HFFc6 (cell line): ENCODE data around the gene VPS54. TPM values are rescaled to one million over a fixed set of nuclear protein-coding genes. Genes with fewer than 3 reads are reported as not detected.
A peak's percentile ranks its signal among the peaks of the same experiment; 100 is the strongest.

Source experiments
- DNase-seq: peaks from one replicate; pipeline ENCODE4 v3.0.0-alpha.2; 2018
- H3K27ac Mint-ChIP-seq: 2 replicates; pipeline ENCODE4 v1.8.0; 2020; ENCODE audit warnings: mild to moderate bottlenecking, mixed read lengths
- H3K27me3 Mint-ChIP-seq: 2 replicates; pipeline ENCODE4 v1.8.0; 2021; ENCODE audit warnings: mild to moderate bottlenecking, moderate library complexity, mixed read lengths; ENCODE audit not compliant: insufficient read depth
- H3K36me3 Mint-ChIP-seq: 2 replicates; pipeline ENCODE4 v1.8.0; 2021; ENCODE audit warnings: low read depth, mixed read lengths
- H3K4me1 Mint-ChIP-seq: 2 replicates; pipeline ENCODE4 v1.8.0; 2020; ENCODE audit warnings: low read depth, mixed read lengths
- H3K4me3 Mint-ChIP-seq: 2 replicates; pipeline ENCODE4 v1.8.0; 2020; ENCODE audit warnings: mild to moderate bottlenecking, moderate library complexity, mixed read lengths
- H3K9me3 Mint-ChIP-seq: 2 replicates; pipeline ENCODE4 v1.8.0; 2020; ENCODE audit warnings: mild to moderate bottlenecking, mixed read lengths
- CTCF ChIP-seq: fragments of 200-600 bp; sonication (generic); IDR thresholded peaks from 2 replicates; pipeline ENCODE4 v1.5.0; 2021; ENCODE audit warnings: antibody characterized with exemption, mild to moderate bottlenecking
- total RNA-seq, 6 experiments: library from RNA; stranded (reverse); fragmentation: NEBNext Ultra II Directional; extraction: Animal tissue kit (Norgen Biotek cat#: 25700); gene quantifications; 2 replicates in 1 of 6; 3 replicates in 5 of 6; pipeline ENCODE4 v1.2.3, GENCODE V29; 2021

The VPS54 gene
- total RNA-seq, 6 experiments from 2014 or later = 12.9 to 17.7 (median 15.0) TPM

GRCh38 chr2:64052463-64053241 is 33.4 kb upstream of the VPS54 start:
- Mint-ChIP-seq H3K27ac (no peak overlapping the region), H3K4me3 (no peak overlapping the region), H3K36me3 (no peaks in the 10 kb centered on the region), H3K27me3 (peaks cover 8% of the 10 kb centered on the region), H3K9me3 (no peaks in the 10 kb centered on the region), H3K4me1 (peaks cover 6% of the 10 kb centered on the region)
- no peak for TF ChIP-seq CTCF
- DNase-seq = no peak

GRCh38 chr2:64049633-64050220 is 30.5 kb upstream of the VPS54 start:
- peak; percentile 86 for TF ChIP-seq CTCF

GRCh38 chr2:64045938-64046337 is 26.7 kb upstream of the VPS54 start:
- H3K9me3 Mint-ChIP-seq = no peaks in the 10 kb centered on the region
- H3K27me3 Mint-ChIP-seq = peaks cover 7% of the 10 kb centered on the region
- H3K4me3 Mint-ChIP-seq = no peak overlapping the region
- DNase-seq = no peak
- peaks cover 6% of the 10 kb centered on the region for H3K4me1 Mint-ChIP-seq
- no peak overlapping the region for H3K27ac Mint-ChIP-seq
- no peak for TF ChIP-seq CTCF
- H3K36me3 Mint-ChIP-seq = no peaks in the 10 kb centered on the region

More at GRCh38 chr2:64049633-64050220, 30.5 kb upstream of the VPS54 start:
- H3K36me3 Mint-ChIP-seq = no peaks in the 10 kb centered on the region
- DNase-seq = peak; percentile 58
- H3K4me1 Mint-ChIP-seq = peaks cover 6% of the 10 kb centered on the region
- H3K4me3 Mint-ChIP-seq = no peak overlapping the region
- no peak overlapping the region; the same call in 1 of the 2 replicates for H3K27ac Mint-ChIP-seq
- peaks cover 8% of the 10 kb centered on the region for H3K27me3 Mint-ChIP-seq
- H3K9me3 Mint-ChIP-seq = no peaks in the 10 kb centered on the region

GRCh38 chr2:64040161-64040560 is 20.9 kb upstream of the VPS54 start:
- no peaks in the 10 kb centered on the region for H3K36me3 Mint-ChIP-seq
- peaks cover 6% of the 10 kb centered on the region for H3K27me3 Mint-ChIP-seq
- no peaks in the 10 kb centered on the region for H3K9me3 Mint-ChIP-seq
- DNase-seq = no peak
- peaks cover 14% of the 10 kb centered on the region for H3K4me1 Mint-ChIP-seq
- no peak overlapping the region for H3K27ac Mint-ChIP-seq
- TF ChIP-seq CTCF = no peak
- H3K4me3 Mint-ChIP-seq = no peak overlapping the region

- TF ChIP-seq CTCF = no peak
- peaks cover 2% of the 10 kb centered on the region for H3K27me3 Mint-ChIP-seq
- peak overlapping the region; percentile 39 for H3K4me3 Mint-ChIP-seq
- DNase-seq = peak; percentile 73
- H3K27ac Mint-ChIP-seq = peak overlapping the region; percentile 42
- H3K9me3 Mint-ChIP-seq = no peaks in the 10 kb centered on the region
- peaks cover 23% of the 10 kb centered on the region for H3K4me1 Mint-ChIP-seq
- H3K36me3 Mint-ChIP-seq = no peaks in the 10 kb centered on the region
Measured at GRCh38 chr2:64036034-64036705, 16.9 kb upstream of the VPS54 start.
